HG03432 (cell line): Measurements from ENCODE around the gene PDLIM5.
"Not testable (repeated sequence)": the region's sequence is repeated elsewhere in the genome, so short reads cannot be mapped to it uniquely, and the experiment has no call there.

ENCODE experiments used
- ATAC-seq: cut with Tn5 transposase; IDR thresholded peaks from one replicate; pipeline ENCODE4 v1.9.1; 2021; ENCODE audit warnings: mild to moderate bottlenecking, moderate library complexity; ENCODE audit not compliant: unreplicated experiment

PDLIM5 gene

GRCh38 chr4:94583914-94584641 is 132.3 kb downstream of the PDLIM5 start:
- ATAC-seq, result peak; percentile 85

DNA sequence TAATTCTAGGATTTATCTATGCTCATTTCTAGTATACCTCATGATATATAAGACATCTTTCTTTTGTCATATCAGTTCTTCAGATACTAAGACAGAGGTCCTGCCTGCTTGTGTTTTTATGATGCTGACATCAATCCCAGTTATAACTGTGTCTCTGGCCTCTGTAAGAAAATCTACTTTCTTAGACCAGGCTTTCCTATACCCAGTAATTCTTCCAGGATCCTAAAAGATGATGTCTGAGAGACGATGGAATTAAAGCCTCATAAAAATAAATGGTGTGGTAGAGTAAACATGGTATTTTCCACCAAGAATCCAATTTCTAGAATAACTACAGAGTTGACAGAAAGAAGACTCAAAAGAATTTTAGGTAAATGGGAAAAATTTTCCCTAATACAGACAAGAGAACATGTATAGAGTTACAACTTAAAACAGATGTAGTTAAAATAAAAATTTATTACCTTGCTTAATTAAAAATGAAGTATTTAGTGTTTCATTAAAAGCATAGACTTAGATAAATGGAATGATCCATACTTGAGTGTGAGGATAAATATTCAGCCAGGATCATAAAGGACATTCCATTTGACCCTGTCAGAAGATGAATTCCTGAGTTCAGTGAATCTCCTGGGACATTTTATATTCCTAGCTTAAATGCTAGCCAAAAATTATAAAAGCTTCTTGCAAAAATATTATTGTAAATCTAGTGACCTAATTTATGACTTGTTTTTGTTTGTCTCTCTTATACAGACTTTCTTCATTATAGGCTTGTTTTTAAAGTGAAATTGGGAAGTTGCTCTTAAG is 137.4 kb downstream of the PDLIM5 start:
- no peak for ATAC-seq

GRCh38 chr4:94590493-94590892 is 138.8 kb downstream of the PDLIM5 start:
- no peak for ATAC-seq

DNA sequence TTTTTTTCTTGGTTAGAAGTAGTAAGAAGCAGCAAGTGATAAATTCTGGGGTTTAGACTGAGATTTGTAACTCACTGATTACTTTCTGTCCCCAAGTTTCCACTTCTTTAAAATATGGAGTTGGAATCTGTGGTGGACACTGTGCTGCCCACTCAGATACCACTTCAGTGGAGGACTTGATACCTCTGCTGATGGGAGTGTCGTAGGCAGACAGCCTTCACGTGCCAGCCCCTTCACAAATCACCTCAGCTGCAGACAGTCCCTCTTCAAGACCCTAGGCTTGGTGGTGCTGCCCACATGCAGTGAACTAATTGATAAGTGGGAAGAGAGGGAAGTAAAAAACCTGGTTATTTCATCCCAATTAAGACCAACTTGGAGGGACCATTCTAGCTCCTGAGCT is 139.5 kb downstream of the PDLIM5 start:
- no peak for ATAC-seq

- ATAC-seq, result no peak
Measured at GRCh38 chr4:94595013-94595412, 143.3 kb downstream of the PDLIM5 start.

- peak; percentile 80 for ATAC-seq
Measured at GRCh38 chr4:94595880-94596483, 144.2 kb downstream of the PDLIM5 start.

GRCh38 chr4:94598758-94599157 is 147.0 kb downstream of the PDLIM5 start:
- ATAC-seq, result no peak

DNA sequence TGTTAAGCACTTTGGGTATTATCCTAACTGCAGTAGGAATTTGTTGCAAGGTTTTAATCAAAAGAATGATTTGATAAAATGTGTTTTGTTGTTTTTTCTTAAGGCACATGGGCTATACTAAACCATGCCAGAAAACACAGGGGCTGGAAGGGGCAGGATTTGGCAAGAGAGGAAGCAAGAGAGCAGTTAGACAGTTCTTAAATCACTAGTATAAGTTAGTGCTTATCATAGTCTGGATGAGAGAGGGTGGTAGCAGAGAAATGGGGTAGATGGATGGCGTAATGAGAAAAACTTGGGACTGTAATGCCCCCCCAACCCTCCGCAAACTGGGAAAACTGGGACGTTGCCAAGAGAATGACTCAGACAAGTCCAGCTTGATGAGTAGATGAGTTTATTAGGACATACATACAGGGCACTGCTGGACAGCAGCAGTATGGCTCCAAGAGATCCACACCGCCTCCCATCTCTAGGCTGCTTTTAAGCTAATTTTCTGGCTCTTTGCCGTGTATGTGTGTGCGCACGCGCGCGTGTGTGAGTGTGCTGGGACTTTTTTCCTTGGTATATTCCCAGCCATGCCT is 151.5 kb downstream of the PDLIM5 start:
- ATAC-seq, result no peak

DNA sequence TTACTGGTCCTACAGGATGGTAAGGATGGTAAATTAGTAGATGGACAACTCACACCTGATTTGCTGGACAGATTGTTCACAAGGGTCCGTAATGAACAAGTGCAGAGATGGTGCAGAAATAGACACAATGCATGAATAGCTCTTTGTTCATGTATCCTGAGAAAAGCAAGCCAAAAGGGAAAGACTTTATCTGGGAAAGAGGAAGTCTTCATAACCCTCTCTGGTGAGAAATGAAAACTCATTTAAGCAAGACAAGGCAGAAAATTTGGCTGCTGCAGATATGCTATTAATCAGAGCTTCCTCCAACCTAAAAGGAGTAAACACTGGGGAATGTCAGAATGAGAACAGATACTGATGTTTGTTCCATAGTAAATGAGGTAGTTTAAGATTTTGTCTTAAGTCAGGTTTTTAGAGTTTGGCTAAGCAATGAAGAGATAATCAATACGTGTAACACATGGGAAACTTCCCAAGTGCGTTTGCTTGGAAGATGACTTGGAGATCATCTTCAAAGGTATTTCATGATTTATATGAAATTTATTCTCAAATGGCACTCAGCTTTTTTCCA is 153.6 kb downstream of the PDLIM5 start:
- no peak for ATAC-seq

- ATAC-seq, result no peak
Measured at GRCh38 chr4:94610145-94610544, 158.4 kb downstream of the PDLIM5 start.

- ATAC-seq, result no peak
Measured at GRCh38 chr4:94613248-94613647, 161.5 kb downstream of the PDLIM5 start.

DNA sequence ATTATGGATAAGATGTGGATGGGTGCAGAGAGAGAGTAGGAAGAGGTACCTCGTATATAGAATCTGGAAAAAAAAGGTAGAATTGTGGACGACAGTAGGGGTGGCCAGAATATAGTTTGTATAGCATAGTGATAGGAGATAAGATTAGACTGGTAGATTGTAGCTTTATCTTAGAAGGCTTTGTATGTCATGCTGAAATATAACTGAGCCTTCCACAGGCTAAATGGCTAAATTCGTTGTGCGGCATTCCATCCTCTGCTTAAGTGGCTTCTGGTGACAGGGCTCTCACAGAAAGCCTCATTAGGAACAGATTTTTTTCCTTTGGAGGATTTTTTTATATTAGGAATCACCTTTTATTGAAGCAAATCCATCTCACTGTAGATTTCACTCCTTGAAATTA is 163.7 kb downstream of the PDLIM5 start:
- no peak for ATAC-seq

DNA sequence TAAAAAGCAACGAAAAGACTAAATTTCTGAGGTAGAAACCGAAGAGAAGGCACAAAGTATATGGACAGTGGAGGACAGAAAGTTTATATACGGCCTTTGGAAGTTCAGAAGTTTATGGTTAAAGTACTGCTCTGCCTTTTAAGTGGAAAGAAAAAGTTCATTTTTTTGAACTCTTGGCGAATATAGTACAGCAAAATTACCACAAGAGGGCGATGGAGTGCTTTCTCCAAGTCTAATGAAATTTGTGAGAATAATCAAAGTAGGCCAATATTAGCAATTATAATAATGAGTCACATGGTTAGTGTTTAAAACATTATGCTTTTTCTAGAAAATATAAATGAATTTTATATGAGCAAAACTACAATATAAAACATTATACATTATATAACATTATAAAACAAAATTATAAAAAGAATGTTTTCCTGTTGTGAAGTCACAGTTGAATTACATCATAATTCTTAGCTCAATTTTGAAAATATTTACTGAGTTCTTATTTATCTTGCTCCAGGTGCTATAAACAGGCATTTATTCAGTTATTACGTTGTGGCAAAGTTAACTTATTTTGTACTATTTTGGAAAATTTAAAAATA is 169.8 kb downstream of the PDLIM5 start:
- ATAC-seq, result peak; percentile 84

GRCh38 chr4:94623126-94623911 is 171.6 kb downstream of the PDLIM5 start:
- no peak for ATAC-seq

GRCh38 chr4:94626942-94627341 is 175.2 kb downstream of the PDLIM5 start:
- ATAC-seq, result no peak

GRCh38 chr4:94629058-94629457 is 177.3 kb downstream of the PDLIM5 start:
- ATAC-seq, result not testable (repeated sequence)

DNA sequence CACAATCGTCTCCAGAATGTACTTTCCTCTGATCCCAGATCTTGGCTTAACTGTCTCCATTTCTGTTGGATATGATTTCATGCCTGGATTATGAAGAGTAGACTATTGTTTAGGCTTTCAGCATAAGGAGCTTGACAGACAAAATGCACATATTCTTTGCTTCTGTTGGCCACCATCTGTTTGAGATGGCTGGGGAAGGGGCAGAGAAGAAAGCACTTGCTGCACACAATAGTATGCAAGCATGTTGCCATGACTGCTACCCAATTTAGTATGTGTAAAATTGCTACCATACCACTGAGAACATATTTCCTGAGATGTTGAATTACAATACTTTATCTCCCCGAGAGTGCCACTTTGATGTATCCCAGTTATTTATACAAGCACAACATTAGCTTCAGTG is 178.1 kb downstream of the PDLIM5 start:
- ATAC-seq, result no peak

GRCh38 chr4:94634271-94634670 is 182.5 kb downstream of the PDLIM5 start:
- ATAC-seq, result no peak

DNA sequence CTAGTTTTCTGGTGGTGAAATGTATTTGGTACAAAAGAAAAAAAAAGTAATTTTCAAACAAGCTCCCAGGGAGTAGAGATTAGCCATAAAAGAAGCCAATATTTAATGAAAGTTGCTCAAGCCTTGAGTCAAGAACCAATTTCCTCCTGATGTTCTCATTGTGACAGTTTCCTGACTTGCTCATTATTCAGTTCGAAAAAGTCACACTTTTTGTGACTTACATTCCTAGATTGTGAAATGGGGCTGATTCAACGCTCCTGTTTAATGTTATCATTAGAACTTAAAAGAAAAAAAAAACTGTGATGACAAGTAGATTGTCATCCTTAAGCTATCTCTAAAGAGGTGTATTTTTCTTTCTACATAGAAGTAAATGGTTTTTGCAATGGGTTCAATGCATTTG is 183.4 kb downstream of the PDLIM5 start:
- no peak for ATAC-seq

DNA sequence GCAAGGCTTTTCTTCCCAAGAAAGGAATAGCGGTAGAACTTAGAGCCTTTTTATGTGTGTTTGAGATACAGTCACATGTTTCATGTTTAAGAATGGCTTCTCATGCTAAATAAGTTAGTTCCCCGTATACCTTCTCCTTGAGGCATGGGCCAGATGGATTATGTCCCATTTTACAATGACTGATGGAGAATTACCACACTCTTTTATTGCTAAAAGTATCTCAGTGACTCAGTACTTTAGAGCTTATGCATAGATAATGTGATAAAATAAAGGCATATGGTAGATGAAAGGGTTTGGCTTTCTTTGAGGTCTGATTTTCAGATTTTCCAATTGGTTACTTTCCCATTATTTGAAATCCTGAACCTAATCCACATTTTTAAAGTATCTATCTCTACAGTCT is 184.3 kb downstream of the PDLIM5 start:
- ATAC-seq, result no peak
